ENCODE results near the gene LIN52. TPM values are rescaled to one million over a fixed set of nuclear protein-coding genes. Genes with fewer than 3 reads are reported as not detected.
"Not testable (repeated sequence)": the region's sequence is repeated elsewhere in the genome, so short reads cannot be mapped to it uniquely, and the experiment has no call there.

LIN52 gene
- total RNA-seq, 1 experiment from 2014 or later = 16.9 TPM

DNA sequence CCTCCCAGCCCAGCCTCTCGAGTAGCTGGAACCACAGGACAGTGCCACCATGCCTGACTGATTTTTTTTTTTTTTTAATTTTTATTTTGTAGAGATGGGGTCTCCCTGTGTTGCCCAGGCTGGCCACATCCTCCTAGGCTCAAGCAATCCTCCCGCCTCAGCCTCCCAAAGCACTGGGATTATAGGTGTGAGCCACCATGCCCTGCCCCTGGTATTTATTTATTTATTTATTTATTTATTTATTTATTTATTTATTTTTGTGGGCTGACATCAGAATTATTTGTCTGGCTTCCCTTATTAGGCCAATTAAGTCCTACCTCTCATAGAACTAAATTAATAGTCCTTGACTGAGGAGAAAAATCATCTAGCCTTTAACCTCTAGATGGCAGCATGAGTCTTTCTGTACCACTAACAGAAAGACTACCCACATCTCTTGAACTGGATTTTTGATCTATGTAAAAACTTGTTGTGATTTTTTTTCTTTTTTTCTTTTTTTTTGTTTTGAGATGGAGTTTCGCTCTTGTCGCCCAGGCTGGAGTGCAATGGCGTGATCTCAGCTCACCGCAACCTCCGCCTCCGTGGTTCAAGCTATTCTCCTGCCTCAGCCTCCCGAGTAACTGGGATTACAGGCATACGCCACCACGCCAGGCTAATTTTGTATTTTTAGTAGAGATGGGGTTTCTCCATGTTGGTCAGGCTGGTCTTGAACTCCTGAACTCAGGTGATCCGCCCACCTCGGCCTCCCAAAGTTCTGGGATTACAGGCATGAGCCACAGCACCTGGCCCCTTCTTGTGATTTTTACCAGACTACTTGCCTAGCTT is 26.9 kb downstream of the LIN52 start:
- H3K4me3 ChIP-seq (ENCODE audit: low read depth, low read length, poor library complexity, severe bottlenecking); POLR2A ChIA-PET (ENCODE audit: low non-redundant PET); H3K27me3 ChIP-seq (replicated peaks; ENCODE audit: insufficient read depth, low read depth, low read length, poor library complexity); H3K4me1 ChIP-seq (ENCODE audit: insufficient read depth, low read length, poor library complexity, severe bottlenecking); H3K36me3 ChIP-seq (ENCODE audit: insufficient read depth, low read length, poor library complexity, severe bottlenecking); H3K9me3 ChIP-seq (ENCODE audit: low read depth, low read length, poor library complexity, severe bottlenecking); H3K27ac ChIP-seq (ENCODE audit: low read depth, low read length, poor library complexity, severe bottlenecking); BruUV-seq (replicated peaks): not testable (repeated sequence)
- CTCF ChIA-PET = interaction anchor here (0.5 to 1.3 kb wide), 3 partner anchors 9 to 602 kb away, joined by 3 to 6 read pairs (median 4); no protein-coding TSS in a partner anchor
- TF ChIP-seq, protein P1, sequence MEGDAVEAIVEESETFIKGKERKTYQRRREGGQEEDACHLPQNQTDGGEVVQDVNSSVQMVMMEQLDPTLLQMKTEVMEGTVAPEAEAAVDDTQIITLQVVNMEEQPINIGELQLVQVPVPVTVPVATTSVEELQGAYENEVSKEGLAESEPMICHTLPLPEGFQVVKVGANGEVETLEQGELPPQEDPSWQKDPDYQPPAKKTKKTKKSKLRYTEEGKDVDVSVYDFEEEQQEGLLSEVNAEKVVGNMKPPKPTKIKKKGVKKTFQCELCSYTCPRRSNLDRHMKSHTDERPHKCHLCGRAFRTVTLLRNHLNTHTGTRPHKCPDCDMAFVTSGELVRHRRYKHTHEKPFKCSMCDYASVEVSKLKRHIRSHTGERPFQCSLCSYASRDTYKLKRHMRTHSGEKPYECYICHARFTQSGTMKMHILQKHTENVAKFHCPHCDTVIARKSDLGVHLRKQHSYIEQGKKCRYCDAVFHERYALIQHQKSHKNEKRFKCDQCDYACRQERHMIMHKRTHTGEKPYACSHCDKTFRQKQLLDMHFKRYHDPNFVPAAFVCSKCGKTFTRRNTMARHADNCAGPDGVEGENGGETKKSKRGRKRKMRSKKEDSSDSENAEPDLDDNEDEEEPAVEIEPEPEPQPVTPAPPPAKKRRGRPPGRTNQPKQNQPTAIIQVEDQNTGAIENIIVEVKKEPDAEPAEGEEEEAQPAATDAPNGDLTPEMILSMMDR (conservative IDR thresholded peaks at IDR 0.05; ENCODE audit: low read depth, low read length) = peak; percentile 59
- peak; percentile 67 for DNase-seq (ENCODE audit: low spot score)
- intact Hi-C loops (cut with micrococcal nuclease; ENCODE audit: unreplicated experiment) = loop anchor here (1.0 kb wide), 1 partner anchor 146 kb away; no protein-coding TSS in a partner anchor

DNA sequence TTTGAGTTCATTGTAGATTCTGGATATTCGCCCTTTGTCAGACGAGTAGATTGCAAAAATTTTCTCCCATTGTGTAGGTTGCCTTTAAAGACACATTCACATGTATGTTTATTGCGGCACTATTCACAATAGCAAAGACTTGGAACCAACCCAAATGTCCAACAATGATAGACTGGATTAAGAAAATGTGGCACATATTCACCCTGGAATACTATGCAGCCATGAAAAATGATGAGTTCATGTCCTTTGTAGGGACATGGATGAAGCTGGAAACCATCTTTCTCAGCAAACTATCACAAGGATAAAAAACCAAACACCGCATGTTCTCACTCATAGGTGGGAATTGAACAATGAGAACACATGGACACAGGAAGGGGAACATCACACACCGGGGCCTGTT is 40.7 kb downstream of the LIN52 start:
- H3K27me3 ChIP-seq (replicated peaks; ENCODE audit: insufficient read depth, low read depth, low read length, poor library complexity); POLR2A ChIA-PET (ENCODE audit: low non-redundant PET); H3K4me3 ChIP-seq (ENCODE audit: low read depth, low read length, poor library complexity, severe bottlenecking); BruUV-seq (replicated peaks); DNase-seq (ENCODE audit: low spot score); H3K4me1 ChIP-seq (ENCODE audit: insufficient read depth, low read length, poor library complexity, severe bottlenecking); H3K9me3 ChIP-seq (ENCODE audit: low read depth, low read length, poor library complexity, severe bottlenecking); H3K36me3 ChIP-seq (ENCODE audit: insufficient read depth, low read length, poor library complexity, severe bottlenecking); intact Hi-C loops (cut with micrococcal nuclease; ENCODE audit: unreplicated experiment); CTCF ChIA-PET; H3K27ac ChIP-seq (ENCODE audit: low read depth, low read length, poor library complexity, severe bottlenecking): not testable (repeated sequence)

DNA sequence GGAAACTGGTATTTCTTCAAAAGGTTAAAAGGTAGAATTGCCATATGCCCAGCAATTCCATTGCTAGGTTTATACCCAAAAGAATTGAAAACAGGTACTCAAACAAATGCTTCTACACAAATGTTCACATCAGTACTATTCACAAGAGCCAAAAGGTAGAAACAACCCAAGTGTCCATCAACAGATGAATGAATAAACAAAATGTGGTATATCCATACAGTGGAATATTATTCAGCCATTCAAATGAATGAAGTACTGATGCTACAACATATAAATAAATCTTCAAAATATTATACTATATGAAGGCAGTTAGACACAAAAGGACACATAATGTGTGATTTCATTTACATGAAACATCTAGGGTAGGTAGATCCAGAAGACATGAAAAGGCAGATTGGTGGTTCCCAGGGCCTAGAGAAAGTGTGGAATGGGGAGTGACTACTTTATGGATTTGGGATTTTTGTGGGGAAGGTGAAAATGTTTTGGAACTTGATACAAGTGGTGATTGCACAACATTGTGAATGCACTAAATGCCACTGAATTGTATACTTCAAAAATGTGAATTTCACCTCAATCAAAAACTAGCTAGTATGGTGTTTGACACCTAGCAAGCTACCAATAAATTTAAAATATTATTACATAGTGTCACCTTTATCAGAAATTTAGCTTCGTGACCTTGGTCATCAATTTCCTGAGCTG is 41.7 kb downstream of the LIN52 start:
- Histone ChIP-seq H3K27ac (ENCODE audit: low read depth, low read length, poor library complexity, severe bottlenecking) (no peak overlapping the region), H3K4me1 (ENCODE audit: insufficient read depth, low read length, poor library complexity, severe bottlenecking) (no peaks in the 10 kb centered on the region), H3K36me3 (ENCODE audit: insufficient read depth, low read length, poor library complexity, severe bottlenecking) (no peaks in the 10 kb centered on the region), H3K27me3 (replicated peaks; ENCODE audit: insufficient read depth, low read depth, low read length, poor library complexity) (no peaks in the 10 kb centered on the region), H3K9me3 (ENCODE audit: low read depth, low read length, poor library complexity, severe bottlenecking) (no peaks in the 10 kb centered on the region), H3K4me3 (ENCODE audit: low read depth, low read length, poor library complexity, severe bottlenecking) (no peak overlapping the region)
- no peak for TF ChIP-seq EZH2 (IDR thresholded peaks at IDR 0.05; ENCODE audit: borderline replicate concordance, low read depth, low read length, poor library complexity, severe bottlenecking)
- TF ChIP-seq, protein P1 (conservative IDR thresholded peaks at IDR 0.05; ENCODE audit: low read depth, low read length) = no peak
- DNase-seq (ENCODE audit: low spot score) = no peak
- ChIA-PET CTCF (no interaction called here), POLR2A (ENCODE audit: low non-redundant PET) (no interaction called here)
- BruUV-seq (replicated peaks) = no TSS peak
- intact Hi-C loops (cut with micrococcal nuclease; ENCODE audit: unreplicated experiment) = no loop called here

Measured in A673 (cell line).